Suprapubic skin (tissue), 4 donors: ENCODE measurements around the gene CMTM7.

Experiments used
- CTCF ChIP-seq, 2 donors: fragments of 200-600 bp in 1 of 2; fragments of 450-650 bp in 1 of 2; sonication (generic) in 1 of 2; IDR thresholded peaks; one replicate each; pipeline ENCODE4 v1.5.1; 2016 to 2019; ENCODE audit warnings: antibody characterized with exemption in 2 of 2, mild to moderate bottlenecking in 1 of 2, moderate library complexity in 1 of 2
- EP300 ChIP-seq: sonication (generic); formaldehyde crosslinking; IDR thresholded peaks from one replicate; pipeline ENCODE4 v1.6.1; 2017; ENCODE audit warnings: antibody characterized with exemption
- POLR2A ChIP-seq, 2 donors: fragments of 450-650 bp; IDR thresholded peaks; one replicate each; pipeline ENCODE4 v1.6.1; 2017; ENCODE audit warnings: antibody characterized with exemption in 2 of 2, mild to moderate bottlenecking in 2 of 2, moderate library complexity in 2 of 2
- POLR2AphosphoS5 ChIP-seq, 3 donors: sonication (generic); formaldehyde crosslinking; IDR thresholded peaks; one replicate each; pipeline ENCODE4 v1.6.1; 2017; ENCODE audit warnings: antibody characterized with exemption in 3 of 3

GRCh38 chr3:32495085-32495484 lies 103.4 kb downstream of the CMTM7 start:
- TF ChIP-seq CTCF (IDR thresholded peaks at IDR 0.05) (no peak), POLR2AphosphoS5 (IDR thresholded peaks at IDR 0.05) (no peak), EP300 (no peak), POLR2A (IDR thresholded peaks at IDR 0.05) (no peak)
